Activated effector memory CD4-positive, alpha-beta T cell treated with anti-CD3 and anti-CD28 coated beads, Interleukin-2, amount 50 U/mL, for 16 hours (primary cell): Measurements from ENCODE around the gene SYNGAP1.
"Not testable (repeated sequence)": the region's sequence is repeated elsewhere in the genome, so short reads cannot be mapped to it uniquely, and the experiment has no call there.

ENCODE experiments used
- DNase-seq: peaks from one replicate; pipeline ENCODE4 v3.0.0-alpha.2; 2020

Gene SYNGAP1

DNA sequence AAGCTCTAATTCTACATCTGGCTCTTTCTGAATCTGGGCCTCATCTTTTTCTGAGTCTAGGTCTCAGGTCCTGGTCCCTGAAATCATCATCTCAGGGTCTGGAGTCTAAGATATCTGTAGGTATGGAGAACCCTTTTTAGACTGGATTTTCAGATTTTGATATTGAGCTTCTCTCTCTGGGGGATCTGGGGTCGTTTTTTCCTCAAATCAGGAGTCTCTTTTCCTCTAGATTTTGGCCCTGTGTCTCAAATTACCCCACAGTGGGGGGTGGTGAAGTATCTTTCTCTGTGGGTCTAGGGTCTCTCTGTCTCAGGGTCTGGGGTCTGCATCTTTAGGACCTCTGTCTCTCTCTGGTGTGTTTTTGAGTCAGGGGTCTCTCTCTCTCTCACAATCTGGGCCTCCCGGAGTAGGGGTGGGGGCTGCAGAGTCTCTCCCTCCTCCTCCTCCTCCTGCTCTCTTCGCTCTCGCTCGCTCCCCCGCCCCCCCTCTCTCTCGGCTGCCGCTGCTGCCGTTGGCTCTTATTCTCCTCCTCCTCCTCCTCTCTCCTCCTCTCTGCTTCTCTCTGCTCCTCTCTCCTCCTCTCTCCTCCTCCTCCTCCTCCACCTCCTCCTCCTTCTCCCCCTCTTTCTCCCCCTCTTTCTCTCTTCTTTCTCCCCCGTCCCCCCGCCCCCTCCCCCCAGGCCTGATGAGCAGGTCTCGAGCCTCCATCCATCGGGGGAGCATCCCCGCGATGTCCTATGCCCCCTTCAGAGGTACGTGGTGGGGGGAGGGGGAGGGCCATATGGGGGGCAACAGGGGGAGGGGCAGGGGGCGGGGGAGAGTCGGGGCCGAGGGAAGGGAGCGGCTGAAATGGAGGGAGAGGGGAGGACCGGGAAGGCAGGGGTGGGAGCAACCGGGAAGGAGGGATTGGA is at the start of gene SYNGAP1:
SYNGAP1 (plus strand) TSS at position 486 of the 911 bp plus-strand sequence; CDS start at position 686, 200 bp downstream.
- DNase-seq = peak; percentile 77

DNA sequence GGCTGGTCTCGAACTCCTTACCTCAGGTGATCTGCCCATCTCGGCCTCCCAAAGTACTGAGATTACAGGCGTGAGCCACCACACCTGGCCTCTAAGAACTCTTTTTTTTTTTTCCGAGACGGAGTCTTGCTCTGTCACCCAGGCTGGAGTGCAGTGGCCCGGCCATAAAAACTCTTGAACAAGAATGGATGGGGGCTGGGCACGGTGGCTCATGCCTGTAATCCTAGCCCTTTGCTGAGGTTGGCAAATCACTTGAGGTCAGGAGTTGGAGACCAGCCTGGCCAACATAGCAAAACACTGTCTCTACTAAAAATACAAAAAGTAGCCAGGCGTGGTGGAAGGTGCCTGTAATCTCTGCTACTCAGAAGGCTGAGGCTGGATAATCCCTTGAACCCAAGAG is 48.0 kb upstream of the SYNGAP1 start:
- DNase-seq = not testable (repeated sequence)

DNA sequence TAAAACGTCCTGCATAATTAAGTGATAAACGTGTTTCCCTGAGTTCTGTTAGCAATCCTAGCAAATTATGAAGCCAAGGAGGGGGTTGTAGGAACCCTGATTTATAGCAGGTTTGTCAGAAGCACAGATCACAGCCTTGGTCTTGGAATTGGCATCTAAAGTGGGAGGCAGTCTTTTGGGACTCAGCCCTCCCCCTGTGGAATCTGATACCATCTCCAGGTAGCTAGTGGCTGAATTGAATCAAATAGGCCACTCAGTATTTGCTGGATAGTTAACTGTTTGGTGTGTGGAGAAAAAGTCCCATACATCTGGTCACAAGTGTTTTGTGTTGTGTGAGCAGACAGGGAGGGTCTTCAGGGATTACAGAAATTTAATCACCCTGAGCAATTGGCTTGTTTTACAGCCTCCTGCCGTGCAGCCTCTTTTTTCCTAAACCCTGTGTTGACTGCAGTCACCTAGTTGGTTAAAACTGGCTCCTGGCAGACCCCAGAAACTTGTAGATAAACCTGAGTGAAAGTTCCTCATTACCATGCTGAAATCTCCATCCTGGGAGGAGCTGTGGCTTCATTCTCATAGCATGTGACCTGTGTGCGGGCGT is 47.2 kb upstream of the SYNGAP1 start:
- no peak for DNase-seq

DNA sequence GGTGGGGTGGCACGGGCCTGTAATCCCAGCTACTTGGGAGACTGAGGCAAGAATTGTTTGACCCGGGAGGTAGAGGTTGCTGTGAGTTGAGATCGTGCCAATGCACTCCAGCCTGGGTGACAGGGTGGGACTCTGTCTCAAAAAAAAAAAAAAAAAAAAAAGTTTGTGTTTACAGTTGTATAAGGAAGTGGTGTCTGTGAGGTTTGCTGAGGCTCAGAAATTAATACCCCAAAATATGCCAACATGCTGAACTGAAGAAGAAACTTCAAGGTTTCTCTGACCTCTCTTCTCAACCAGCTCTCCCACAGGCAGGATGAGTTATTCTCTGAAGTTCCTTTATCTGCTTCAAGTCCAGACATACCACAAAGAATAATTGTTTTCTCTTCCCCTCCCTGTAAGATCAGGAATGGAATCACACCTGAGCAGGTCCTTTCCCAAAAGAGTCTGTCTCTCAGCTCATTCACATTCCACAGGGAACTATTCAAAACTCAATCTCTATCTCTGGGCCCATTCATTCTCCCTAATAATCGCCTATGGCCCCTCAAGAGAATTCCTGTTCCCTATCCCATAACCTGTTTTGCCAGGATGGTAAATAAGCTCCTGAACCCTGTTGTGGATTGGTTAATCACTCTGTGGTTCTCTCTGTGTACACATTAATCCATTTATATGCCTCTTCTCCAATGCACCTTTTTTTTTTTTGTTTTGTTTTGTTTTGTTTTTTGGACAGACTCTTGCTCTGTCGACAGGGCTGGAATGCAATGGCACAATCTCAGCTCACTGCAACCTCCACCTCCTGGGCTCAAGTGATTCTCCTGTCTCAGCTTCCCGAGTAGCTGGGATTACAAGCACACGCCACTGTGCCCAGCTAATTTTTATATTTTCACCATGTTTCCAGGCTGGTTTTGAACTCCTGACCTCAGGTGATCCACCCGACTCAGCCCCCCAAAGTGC is 45.6 kb upstream of the SYNGAP1 start:
- no peak for DNase-seq

DNA sequence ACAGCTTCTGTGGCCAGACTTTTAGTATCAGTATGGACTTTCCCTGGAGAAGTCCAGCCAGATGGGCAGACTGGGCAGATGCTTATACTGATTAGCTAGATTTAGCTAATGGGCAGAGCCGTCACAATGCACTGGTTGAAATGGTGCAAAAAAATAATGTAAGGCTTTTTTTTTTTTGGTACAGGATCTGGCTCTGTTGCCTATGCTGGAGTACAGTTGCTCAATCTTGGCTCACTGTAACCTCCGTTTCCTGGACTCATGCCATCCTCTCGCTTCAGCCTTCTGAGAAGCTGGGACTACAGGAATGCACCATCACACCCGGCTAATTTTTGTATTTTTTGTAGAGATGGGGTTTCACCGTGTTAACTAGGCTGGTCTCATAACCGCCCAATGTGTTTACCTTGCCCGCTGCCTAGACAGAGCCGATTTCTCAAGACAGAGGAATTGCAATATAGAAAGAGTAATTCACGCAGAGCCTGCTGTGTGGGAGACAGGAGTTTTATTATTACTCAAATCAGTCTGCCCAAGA is 44.7 kb upstream of the SYNGAP1 start:
- DNase-seq = no peak

DNA sequence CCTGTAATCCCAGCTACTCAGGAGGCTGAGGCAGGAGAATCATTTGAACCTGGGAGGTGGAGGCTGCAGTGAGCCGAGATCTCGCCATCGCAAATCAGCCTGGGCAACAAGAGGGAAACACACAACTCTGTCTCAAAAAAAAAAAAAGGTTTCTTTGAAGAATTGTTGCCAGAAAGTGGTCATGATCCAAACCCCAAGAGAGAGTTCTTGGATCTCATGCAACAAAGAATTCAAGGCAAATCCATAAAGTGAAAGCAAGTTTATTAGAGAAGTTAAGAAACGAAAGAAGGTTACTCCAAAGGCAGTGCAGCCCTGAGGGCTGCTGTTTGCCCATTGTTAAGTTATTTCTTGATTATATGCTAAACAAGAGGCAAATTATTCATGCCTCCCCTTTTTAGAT is 42.7 kb upstream of the SYNGAP1 start:
- no peak for DNase-seq

DNA sequence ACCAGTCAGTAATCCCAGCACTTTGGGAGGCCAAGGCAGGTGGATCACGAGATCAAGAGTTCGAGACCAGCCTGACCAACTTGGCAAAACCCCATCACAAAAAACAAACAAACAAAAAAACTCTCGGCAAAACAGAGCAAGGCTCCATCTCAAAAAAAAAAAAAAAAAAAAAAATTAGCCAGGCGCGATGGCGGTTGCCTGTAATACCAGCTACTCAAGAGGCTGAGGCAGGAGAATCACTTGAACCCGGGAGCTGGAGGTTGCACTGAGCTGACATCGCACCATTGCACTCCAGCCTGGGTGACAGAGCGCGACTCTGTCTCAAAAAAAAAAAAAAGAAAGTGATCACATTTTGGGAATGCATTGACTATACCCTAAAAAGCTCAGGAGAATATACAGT is 40.7 kb upstream of the SYNGAP1 start:
- not testable (repeated sequence) for DNase-seq

DNA sequence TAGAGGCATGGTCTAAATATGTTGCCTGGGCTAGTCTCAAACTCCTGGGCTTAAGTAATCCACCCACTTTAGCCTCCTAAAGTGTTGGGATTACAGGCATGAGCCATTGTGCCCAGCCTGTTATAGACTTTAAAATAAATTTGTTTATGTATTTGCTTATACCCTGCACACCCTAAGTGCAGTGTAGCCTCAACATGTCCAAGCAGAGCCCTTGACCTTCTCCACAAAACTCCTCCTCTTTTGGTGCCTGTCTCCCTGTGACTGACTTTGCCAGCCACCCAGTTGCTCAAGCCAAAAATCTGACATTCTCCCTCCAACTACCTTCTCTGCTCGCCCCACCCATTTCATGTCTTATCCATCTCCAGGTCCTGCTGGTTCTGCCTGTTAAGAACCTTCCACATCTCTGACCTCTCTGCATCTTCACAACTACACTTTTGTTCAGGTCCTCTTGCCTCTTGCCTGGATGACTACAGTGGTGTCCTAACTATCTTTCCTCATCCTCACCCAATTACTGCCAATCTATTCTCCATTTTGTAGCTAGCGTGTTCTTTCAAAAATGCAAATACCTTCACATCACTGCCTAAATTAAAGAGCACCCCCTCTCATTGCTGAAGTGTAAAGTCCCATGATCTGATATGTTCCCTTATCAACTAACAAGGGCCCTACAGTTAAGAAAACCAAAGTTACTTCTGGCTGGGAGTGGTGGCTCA is 39.4 kb upstream of the SYNGAP1 start:
- DNase-seq = no peak

DNA sequence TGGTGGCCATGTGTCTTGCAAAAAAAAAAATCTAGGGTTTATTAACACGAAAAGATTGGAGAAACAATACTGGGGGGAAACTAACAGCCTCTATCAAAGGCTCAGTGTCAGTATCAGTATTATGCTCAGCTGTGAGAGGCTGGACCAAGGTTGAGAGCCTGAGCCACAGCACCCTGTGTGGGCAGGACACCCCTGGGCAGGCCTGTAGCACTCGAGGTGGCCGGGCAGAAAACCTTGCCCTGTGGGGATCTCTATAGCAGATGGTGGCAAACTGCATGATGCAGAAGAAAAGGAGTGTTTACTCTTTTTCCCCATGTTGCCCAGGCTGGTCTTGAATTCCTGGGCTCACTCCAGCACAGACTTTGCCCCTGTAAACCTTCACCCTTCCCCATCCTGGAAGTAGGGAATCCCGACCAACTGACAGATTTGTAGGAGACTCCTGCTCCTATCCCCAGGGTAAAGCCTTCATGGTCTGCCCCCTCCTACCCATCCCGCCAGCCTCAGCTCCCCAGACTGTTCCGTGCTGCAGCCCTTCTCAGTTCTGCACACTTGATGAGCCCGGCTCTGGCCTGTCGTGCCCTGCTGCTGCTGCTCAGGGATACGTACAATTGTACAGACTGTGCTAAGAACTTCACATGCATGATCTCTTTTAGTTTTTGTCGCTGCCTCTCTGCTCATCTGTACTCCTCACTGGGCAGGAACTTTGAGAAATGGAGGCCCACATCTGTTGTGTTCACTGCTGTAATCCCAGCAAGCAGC is 36.3 kb upstream of the SYNGAP1 start:
- no peak for DNase-seq

DNA sequence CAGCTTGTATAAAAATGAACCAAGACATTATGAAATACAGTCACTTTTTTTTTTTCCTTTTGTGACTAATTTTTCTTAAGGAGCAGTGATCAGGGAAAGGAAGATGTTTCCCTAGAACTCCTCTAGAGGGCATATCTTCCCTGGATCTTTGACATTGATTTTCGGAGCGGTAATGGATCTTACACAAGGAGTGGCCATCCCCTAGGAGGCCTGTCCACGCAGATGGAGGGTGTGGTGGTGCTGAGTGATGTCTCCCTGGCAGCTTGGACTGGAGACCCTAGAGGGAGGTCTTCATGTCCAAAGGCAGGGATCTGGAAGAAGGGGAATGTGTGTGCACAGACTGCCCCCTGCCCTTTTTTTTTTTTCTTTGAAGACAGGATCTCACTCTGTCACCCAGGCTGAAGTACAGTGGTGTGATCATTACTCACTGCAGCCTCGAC is 35.3 kb upstream of the SYNGAP1 start:
- DNase-seq = no peak

DNA sequence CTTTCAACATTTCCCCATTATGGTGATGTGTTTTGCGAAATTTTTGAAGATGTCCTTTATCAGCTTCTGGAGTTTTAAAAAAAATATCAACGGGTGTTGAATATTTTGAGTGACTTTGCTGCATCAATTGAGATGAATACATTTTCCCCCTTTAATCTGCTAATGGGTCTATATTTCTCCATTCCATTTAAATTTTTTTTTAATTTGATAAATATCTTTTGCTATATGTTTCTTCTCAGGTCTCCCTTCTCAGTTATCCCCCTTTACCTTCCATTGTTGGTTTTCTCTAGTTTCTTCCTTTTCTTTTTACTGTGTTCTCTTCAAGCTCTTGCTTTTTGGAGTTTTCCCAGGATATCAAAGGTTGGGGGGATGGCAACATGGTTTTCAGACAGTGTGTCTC is 29.7 kb upstream of the SYNGAP1 start:
- no peak for DNase-seq

DNA sequence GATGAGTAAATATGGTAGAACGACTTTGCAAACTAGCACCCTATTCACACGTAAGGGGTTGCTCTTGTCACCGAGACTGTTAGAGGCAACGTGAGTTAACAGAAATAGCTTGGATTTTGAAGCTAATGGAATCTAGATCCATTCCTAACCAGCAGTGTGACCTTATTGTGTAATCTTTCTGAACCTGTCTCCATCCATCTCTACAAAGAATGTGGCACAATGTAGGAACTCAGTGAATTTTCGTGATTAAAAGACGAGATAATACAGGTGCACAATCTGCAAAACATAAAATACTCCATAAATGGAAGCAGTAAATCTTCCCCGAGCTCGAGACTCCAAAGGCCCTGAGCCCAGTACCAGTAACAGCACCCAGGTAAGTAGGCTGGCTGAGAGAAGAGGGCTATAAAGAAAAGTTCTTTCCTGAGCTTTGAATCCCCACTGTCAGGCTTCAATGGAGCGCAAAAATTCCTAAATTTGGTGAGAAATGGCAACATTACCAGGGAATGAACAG is 29.0 kb upstream of the SYNGAP1 start:
- no peak for DNase-seq

DNA sequence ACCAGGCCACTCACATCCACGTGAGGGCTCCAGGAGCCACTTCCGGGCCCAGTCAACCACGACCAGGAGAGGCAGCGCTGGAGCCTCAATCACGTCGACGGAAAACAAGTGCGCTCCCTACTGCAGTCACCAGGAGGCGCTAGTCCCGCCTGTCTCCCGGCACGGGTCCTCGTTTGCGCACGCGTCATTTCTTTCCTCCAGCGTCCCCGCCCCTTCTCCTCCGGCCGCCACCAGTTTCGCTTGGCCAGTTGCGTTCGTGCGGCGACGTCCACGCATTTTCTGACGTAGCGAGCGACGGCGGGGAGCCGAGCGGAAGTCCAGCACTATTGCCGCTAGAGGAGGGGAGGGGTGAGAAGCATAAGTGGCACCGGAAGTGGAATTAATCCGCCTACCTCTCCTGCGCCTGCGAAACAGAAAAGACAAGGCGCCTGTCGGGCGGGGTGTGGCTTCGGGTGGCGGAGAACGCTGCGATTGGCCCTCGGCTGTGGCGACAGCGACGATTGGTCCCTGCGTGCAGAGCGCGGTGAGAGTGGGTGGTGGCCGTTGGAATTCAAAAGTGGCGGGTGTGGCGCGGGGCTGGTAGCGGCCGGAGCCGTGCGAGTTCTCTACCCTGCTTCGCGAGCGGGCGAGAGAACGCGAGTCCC is 28.5 kb upstream of the SYNGAP1 start, which contains the start of gene KIFC1:
KIFC1 (plus strand) TSS at position 546 of the 644 bp plus-strand sequence. CDS start 163 bp downstream, outside the sequence.
- DNase-seq = peak; percentile 99

DNA sequence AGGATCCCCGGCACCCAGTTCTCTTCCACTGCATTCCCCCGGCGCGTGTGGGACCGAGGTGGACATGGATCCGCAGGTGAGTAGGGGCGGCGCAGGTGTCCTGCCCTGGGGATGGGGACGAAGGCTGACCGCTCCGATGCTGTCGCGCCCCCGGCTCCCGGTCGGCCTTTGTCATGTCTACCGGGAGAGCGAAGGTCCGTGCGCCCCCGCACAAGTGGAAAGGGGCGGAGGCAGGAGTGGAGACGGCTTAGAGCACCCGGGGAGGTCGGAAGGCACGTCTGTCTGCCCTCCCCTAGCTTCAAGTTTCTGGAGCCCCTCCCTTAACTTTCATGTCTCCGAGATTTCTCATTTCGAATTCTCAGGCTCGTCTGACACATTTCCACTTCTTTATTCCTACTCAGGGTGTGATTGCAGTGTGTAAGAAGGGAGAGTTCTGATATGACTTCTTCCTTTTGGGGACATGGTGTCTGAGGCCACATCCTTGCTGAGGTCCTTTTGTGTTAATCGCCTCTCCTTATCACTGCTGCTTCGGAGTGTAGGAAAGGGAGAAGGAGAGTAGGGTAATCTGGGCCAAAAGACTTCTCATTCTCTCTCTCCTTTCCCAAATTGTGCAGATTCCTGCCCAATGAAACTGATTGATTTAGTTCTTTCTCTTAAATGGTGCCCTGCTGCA is 27.8 kb upstream of the SYNGAP1 start:
- DNase-seq = no peak

DNA sequence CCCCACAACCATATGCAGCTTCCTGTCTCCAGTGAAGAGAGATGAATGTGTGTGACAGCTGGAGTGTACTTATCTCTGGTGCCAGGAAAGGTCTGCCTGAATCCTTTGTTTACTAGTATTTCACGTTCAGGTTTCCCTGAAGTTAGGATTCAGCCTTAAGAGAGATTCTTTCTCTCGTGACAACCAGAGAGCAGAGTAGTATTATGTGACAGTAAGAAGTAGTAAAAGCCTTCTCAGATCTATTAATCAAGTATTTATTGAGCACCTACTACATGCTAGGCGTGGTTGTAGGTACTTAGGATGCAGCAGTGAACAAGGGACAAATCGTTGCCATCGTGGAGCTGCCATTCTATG is 27.3 kb upstream of the SYNGAP1 start:
- DNase-seq = no peak

DNA sequence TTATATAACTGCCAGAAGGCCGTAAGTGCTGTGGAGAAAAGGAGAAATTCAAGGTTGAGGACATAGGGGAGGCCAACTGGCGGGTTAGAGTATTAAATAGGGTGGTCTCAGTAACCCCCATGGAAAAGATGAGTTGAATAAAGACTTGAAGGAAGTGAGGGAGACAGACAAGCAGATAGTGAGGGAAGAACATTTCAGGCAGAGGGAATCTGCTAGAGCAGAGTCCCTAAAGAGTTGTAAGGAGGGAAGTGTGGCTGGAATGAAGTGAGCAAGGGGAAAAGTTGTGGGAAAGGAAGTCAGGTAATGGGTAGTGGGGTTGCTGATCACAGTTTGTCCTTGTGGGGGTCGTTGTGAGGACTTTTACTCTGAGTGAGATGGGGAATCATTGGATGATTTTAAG is 26.9 kb upstream of the SYNGAP1 start:
- DNase-seq = no peak

DNA sequence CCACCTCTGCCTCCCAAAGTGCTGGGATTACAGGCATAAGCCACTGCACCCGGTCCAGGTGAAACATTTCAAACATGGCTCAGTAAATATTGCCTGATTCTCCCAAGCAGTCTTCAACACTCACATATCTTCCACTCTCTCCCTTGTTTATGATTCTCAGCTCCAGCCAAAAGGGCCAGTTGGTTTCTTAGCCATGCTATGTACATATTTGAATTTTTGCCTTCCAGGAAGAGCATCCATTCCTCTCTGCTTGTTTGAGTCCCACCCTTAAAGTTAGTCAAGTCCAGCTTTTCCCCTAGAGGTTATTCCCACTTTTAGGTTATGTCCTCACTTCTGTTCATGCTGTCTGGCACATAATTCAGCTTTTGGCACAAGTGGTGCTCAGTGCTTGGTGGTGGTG is 22.3 kb upstream of the SYNGAP1 start:
- DNase-seq = no peak

DNA sequence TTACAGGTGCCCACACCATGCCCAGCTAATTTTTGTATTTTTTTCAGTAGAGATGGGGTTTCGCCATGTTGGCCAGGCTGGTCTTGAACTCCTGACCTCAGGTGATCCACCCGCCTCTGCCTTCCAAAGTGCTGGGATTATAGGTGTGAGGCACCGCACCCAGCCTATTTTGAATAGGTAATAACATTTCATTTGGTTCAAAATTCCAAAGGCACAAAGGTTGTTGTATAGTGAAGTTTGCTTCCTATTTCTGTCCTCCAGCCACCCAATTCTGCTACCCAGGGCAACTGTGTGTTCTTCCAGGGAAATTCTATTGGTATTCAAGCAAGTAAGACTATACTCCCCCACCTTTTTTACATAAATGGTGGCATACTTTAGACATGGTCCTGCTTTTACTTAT is 21.3 kb upstream of the SYNGAP1 start:
- not testable (repeated sequence) for DNase-seq

DNA sequence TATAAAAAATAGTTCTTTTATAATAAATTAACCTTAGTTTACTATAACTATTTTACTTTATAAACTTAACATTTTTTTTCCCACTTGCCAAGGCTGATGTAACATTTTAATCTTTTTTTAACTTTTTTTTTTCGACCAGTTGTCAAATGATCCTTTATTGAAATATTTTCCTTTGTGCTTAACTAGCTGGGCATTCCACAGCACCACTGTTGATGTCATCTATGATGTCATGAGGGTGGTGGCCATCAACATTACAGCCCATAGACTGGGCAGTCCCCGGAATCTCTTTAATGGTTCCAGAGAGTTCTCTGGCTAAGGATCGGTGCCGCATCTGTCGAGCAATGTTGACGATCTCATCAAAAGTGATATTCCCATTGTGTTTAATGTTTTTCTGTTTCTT is 20.0 kb upstream of the SYNGAP1 start:
- DNase-seq = not testable (repeated sequence)

DNA sequence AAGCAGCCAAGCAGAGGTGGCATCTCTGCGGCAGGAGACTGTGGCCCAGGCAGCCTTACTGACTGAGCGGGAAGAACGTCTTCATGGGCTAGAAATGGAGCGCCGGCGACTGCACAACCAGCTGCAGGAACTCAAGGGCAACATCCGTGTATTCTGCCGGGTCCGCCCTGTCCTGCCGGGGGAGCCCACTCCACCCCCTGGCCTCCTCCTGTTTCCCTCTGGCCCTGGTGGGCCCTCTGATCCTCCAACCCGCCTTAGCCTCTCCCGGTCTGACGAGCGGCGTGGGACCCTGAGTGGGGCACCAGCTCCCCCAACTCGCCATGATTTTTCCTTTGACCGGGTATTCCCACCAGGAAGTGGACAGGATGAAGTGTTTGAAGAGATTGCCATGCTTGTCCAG is 15.0 kb upstream of the SYNGAP1 start:
- DNase-seq = no peak
